ENCODE data around the gene FBF1. TPM values are rescaled to one million over a fixed set of nuclear protein-coding genes. Genes with fewer than 3 reads are reported as not detected.
A peak's percentile ranks its signal among the peaks of the same experiment; 100 is the strongest.

Gene FBF1
- total RNA-seq, 4 donors from 2014 or later, result 20.4 to 23.8 (median 22.4) TPM

- WGBS, 2 donors, result 14 to 16% methylated on average over 27 to 28 of the region's 28 CpGs
- intact Hi-C loops (cut with DNase I; ENCODE audit: low total_unique reads), result no loop called here
- peak in 1 of 2 donors; percentile 87 for DNase-seq (ENCODE audit: low spot score in 2 of 2)
These were observed 45.3 kb downstream of the FBF1 start for GRCh38 chr17:75895370-75896155.

GRCh38 chr17:75894049-75894733, 46.7 kb downstream of the FBF1 start:
- TF ChIP-seq POLR2A (IDR thresholded peaks at IDR 0.05) (no peak), CTCF (IDR thresholded peaks at IDR 0.05) (no peak)
- 61 to 64% methylated on average over 22 of the region's 22 CpGs for WGBS, 2 donors
- intact Hi-C loops (cut with DNase I; ENCODE audit: low total_unique reads), result no loop called here
- no peak overlapping the region for H3K4me3 ChIP-seq (ENCODE audit: low read depth, poor library complexity, severe bottlenecking)
- DNase-seq (ENCODE audit: low spot score in 2 of 2), result peak in 1 of 2 donors; percentile 79

More at GRCh38 chr17:75895370-75896155, 45.3 kb downstream of the FBF1 start:
- peak overlapping the region; percentile 64 for H3K4me3 ChIP-seq (ENCODE audit: low read depth, poor library complexity, severe bottlenecking)
- TF ChIP-seq CTCF (IDR thresholded peaks at IDR 0.05) (peak in 1 of 3 donors; percentile 13), POLR2A (IDR thresholded peaks at IDR 0.05) (no peak)

- WGBS, 2 donors, result 88% methylated on average over 18 of the region's 18 CpGs
- H3K4me3 ChIP-seq (ENCODE audit: low read depth, poor library complexity, severe bottlenecking), result no peak overlapping the region
- no peak for DNase-seq (ENCODE audit: low spot score in 2 of 2)
- no peak for TF ChIP-seq CTCF (IDR thresholded peaks at IDR 0.05)
- TF ChIP-seq POLR2A (IDR thresholded peaks at IDR 0.05), result no peak
- intact Hi-C loops (cut with DNase I; ENCODE audit: low total_unique reads), result no loop called here
These were observed 47.4 kb downstream of the FBF1 start for GRCh38 chr17:75893305-75894048.

GRCh38 chr17:75892556-75893224, 48.2 kb downstream of the FBF1 start:
- intact Hi-C loops (cut with DNase I; ENCODE audit: low total_unique reads), result no loop called here
- WGBS, 2 donors, result 86 to 87% methylated on average over 8 to 12 of the region's 16 CpGs
- TF ChIP-seq CTCF (IDR thresholded peaks at IDR 0.05) (no peak), POLR2A (IDR thresholded peaks at IDR 0.05) (no peak)
- no peak overlapping the region for H3K4me3 ChIP-seq (ENCODE audit: low read depth, poor library complexity, severe bottlenecking)
- no peak for DNase-seq (ENCODE audit: low spot score in 2 of 2)
